Endothelial cell of umbilical vein (primary cell): ENCODE data around the gene ZNF565. TPM values are rescaled to one million over a fixed set of nuclear protein-coding genes. Genes with fewer than 3 reads are reported as not detected.
"Not testable (repeated sequence)": the region's sequence is repeated elsewhere in the genome, so short reads cannot be mapped to it uniquely, and the experiment has no call there.

Experiments used
- BruUV-seq: library from RNA; stranded (reverse); fragments of 400-500 nt; replicated peaks from 2 replicates; lab custom pipeline; 2021; lab: Mats Ljungman, UMichigan
- CTCF ChIA-PET: fragments of 300-600, 350-600 bp; sonication (Branson Sonifier 250); formaldehyde crosslinking; loops from one replicate; lab custom pipeline; 2021; ENCODE audit warnings: antibody characterized with exemption, inconsistent platforms; lab: Charles Lee
- POLR2A ChIA-PET: fragments of 300-600, 350-600 bp; sonication (Branson Sonifier 250); formaldehyde crosslinking; loops from one replicate; lab custom pipeline; 2021; ENCODE audit warnings: antibody characterized with exemption, inconsistent platforms; lab: Charles Lee
- DNase-seq: peaks from one replicate; pipeline ENCODE4 v3.0.0-alpha.2; 2011; ENCODE audit warnings: low read depth, low spot score
- FAIRE-seq: peaks from 2 replicates; lab custom pipeline; 2011; peaks lifted over from hg19 to GRCh38; lab: Jason Lieb, UNC
- H2AFZ ChIP-seq: 2 replicates; pipeline ENCODE4 v1.6.0; 2012; ENCODE audit warnings: low read depth, low read length, control low read depth, inconsistent platforms
- H3K27ac ChIP-seq: 2 replicates; pipeline ENCODE4 v1.5.1; 2011; ENCODE audit warnings: low read depth, mild to moderate bottlenecking, control low read depth, low read length, moderate library complexity; ENCODE audit not compliant: insufficient read depth
- H3K27me3 ChIP-seq, 2 experiments: 2 replicates each; pipeline versions ENCODE4 v1.6.0 to v1.6.1; 2011; ENCODE audit warnings: low read length in 2 of 2, mixed read lengths in 1 of 2; ENCODE audit not compliant: control insufficient read depth in 2 of 2, insufficient read depth in 2 of 2
- H3K36me3 ChIP-seq, 2 experiments: 2 replicates in 1 of 2; 3 replicates in 1 of 2; pipeline ENCODE4 v1.5.1; 2011; ENCODE audit warnings: low read length in 2 of 2, mild to moderate bottlenecking in 1 of 2, moderate library complexity in 1 of 2; ENCODE audit not compliant: control insufficient read depth in 2 of 2, insufficient read depth in 2 of 2; ENCODE audit errors: extremely low read depth in 1 of 2
- H3K4me1 ChIP-seq: 3 replicates; pipeline ENCODE4 v1.5.1; 2011; ENCODE audit warnings: mild to moderate bottlenecking, low read length; ENCODE audit not compliant: control insufficient read depth, insufficient read depth; ENCODE audit errors: extremely low read depth
- H3K4me2 ChIP-seq: 2 replicates; pipeline ENCODE4 v1.6.1; 2011; ENCODE audit warnings: low read length, control low read depth, mixed read lengths; ENCODE audit not compliant: insufficient read depth
- H3K4me3 ChIP-seq, 3 experiments: fragments of 200-600 bp in 1 of 3; sonication (generic), shearing (Covaris generic) in 1 of 3; replicated peaks in 1 of 3; 2 replicates each; pipeline ENCODE4 v1.5.1; 2011 to 2016; ENCODE audit warnings: control low read depth in 3 of 3, low read length in 3 of 3, mild to moderate bottlenecking in 2 of 3, inconsistent platforms in 1 of 3, low read depth in 1 of 3, moderate library complexity in 1 of 3; ENCODE audit not compliant: insufficient read depth in 1 of 3
- H3K79me2 ChIP-seq: 2 replicates; pipeline ENCODE4 v1.6.0; 2012; ENCODE audit warnings: low read length, inconsistent platforms; ENCODE audit not compliant: control insufficient read depth, insufficient read depth
- H3K9ac ChIP-seq: replicated peaks from 2 replicates; pipeline ENCODE3; 2011; ENCODE audit warnings: low read length, control low read depth; ENCODE audit not compliant: insufficient read depth; ENCODE audit errors: extremely low read depth
- H3K9me1 ChIP-seq: replicated peaks from 3 replicates; pipeline ENCODE4 v1.6.0; 2011; ENCODE audit warnings: mild to moderate bottlenecking, low read length; ENCODE audit not compliant: control insufficient read depth, insufficient read depth; ENCODE audit errors: extremely low read depth
- H3K9me3 ChIP-seq: replicated peaks from 2 replicates; pipeline ENCODE4 v1.5.1; 2012; ENCODE audit warnings: low read length, inconsistent platforms; ENCODE audit not compliant: control insufficient read depth, insufficient read depth
- H4K20me1 ChIP-seq: replicated peaks from 2 replicates; pipeline ENCODE3; 2011; ENCODE audit warnings: mild to moderate bottlenecking, low read length; ENCODE audit not compliant: control insufficient read depth, insufficient read depth; ENCODE audit errors: extremely low read depth
- EZH2 ChIP-seq: IDR thresholded peaks from 2 replicates; pipeline ENCODE4 v1.6.1; 2012; ENCODE audit warnings: borderline replicate concordance, low read depth, mild to moderate bottlenecking, moderate library complexity, low read length, inconsistent platforms; ENCODE audit not compliant: severe bottlenecking
- MYC ChIP-seq: IDR thresholded peaks from one replicate; pipeline ENCODE4 v1.6.1; 2011; ENCODE audit warnings: mild to moderate bottlenecking, low read depth, low read length
- POLR2AphosphoS5 ChIP-seq: IDR thresholded peaks from 2 replicates; pipeline ENCODE4 v1.6.1; 2012; ENCODE audit warnings: low read depth, mild to moderate bottlenecking, control low read depth, low read length, moderate library complexity; ENCODE audit not compliant: insufficient read depth
- dilution Hi-C: fragments of 300-500 bp; cut with MboI; formaldehyde crosslinking; loops from one replicate; pipeline ENCODE4 v1.15.0; 2019; ENCODE audit warnings: low sequenced_read_pairs; ENCODE audit not compliant: extremely low pct_ligation_motif_present
- intact Hi-C: fragments of 100-400 bp; cut with micrococcal nuclease; formaldehyde crosslinking; loops from one replicate; pipeline ENCODE4 v1.10.0; 2022
- polyA plus RNA-seq, 4 experiments: library from polyadenylated mRNA; depleted of rRNA in 3 of 4; stranded (reverse) in 3 of 4; unstranded in 1 of 4; fragments of >200 nt; gene quantifications; 2 replicates each; pipeline versions ENCODE4 v1.2.1 to v1.2.3, GENCODE V29; 2011 to 2012; ENCODE audit warnings: missing spikeins in 1 of 4
- total RNA-seq: library from RNA; stranded (reverse); gene quantifications from 2 replicates; pipeline ENCODE4 v1.2.3, GENCODE V29; 2021
- TF ChIP-seq, protein P1 (sequence below), 2 donors: IDR thresholded peaks; 1 replicate in 1 of 2; 2 replicates in 1 of 2; pipeline ENCODE4 v1.5.1; 2011; ENCODE audit warnings: low read length in 2 of 2, mild to moderate bottlenecking in 2 of 2, moderate library complexity in 2 of 2, control low read depth in 1 of 2, inconsistent platforms in 1 of 2, low read depth in 1 of 2; ENCODE audit not compliant: insufficient read depth in 1 of 2; ENCODE audit errors: extremely low read depth in 1 of 2

Gene ZNF565
- total and polyA plus RNA-seq, 2 donors (not counting 3 experiments of a cell fraction or from before 2014, with no cell fraction given), result 1.4 to 3.6 TPM

DNA sequence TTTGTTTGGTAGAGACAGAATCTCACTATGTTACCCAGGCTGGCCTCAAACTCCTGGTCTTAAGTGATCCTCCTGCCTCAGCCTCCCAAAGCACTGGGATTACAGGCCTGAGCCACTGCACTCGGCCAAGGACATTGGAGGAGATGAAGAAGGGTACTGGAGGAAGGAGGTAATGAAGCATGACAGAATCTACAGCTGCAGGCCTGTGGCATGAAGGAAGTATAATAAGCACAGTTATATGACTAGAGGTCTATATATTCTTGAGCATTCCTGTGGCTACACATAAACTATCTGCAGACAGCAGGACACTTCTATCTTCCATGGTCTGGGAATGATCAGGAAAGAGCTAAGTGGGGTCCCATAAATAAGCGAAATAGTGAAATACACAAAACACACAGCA, 18.2 kb downstream of the ZNF565 start:
- Histone ChIP-seq H3K36me3 (peaks cover 0 to 4% of the 10 kb centered on the region in 2 experiments), H3K27me3 (no peaks in the 10 kb centered on the region), H3K27ac (no peak overlapping the region), H3K4me1 (no peaks in the 10 kb centered on the region), H3K79me2 (no peaks in the 10 kb centered on the region), H4K20me1 (no peaks in the 10 kb centered on the region), H3K4me3 (no peak overlapping the region), H2AFZ (no peak overlapping the region), H3K9me3 (no peaks in the 10 kb centered on the region), H3K9ac (no peak overlapping the region), H3K4me2 (no peak overlapping the region), H3K9me1 (no peaks in the 10 kb centered on the region)
- intact Hi-C loops (no loop called here), dilution Hi-C loops (no loop called here)
- DNase-seq, result no peak
- ChIA-PET POLR2A (no interaction called here), CTCF (no interaction called here)
- BruUV-seq, result no TSS peak
- FAIRE-seq, result no peak
- TF ChIP-seq EZH2, result no peak
- no peak for TF ChIP-seq MYC
- no peak for TF ChIP-seq POLR2AphosphoS5
- TF ChIP-seq, protein P1, sequence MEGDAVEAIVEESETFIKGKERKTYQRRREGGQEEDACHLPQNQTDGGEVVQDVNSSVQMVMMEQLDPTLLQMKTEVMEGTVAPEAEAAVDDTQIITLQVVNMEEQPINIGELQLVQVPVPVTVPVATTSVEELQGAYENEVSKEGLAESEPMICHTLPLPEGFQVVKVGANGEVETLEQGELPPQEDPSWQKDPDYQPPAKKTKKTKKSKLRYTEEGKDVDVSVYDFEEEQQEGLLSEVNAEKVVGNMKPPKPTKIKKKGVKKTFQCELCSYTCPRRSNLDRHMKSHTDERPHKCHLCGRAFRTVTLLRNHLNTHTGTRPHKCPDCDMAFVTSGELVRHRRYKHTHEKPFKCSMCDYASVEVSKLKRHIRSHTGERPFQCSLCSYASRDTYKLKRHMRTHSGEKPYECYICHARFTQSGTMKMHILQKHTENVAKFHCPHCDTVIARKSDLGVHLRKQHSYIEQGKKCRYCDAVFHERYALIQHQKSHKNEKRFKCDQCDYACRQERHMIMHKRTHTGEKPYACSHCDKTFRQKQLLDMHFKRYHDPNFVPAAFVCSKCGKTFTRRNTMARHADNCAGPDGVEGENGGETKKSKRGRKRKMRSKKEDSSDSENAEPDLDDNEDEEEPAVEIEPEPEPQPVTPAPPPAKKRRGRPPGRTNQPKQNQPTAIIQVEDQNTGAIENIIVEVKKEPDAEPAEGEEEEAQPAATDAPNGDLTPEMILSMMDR (IDR thresholded peaks at IDR 0.05; ENCODE audit: extremely low read depth in 1 of 2, insufficient read depth in 1 of 2, low read depth in 1 of 2, low read length in 2 of 2), result no peak

DNA sequence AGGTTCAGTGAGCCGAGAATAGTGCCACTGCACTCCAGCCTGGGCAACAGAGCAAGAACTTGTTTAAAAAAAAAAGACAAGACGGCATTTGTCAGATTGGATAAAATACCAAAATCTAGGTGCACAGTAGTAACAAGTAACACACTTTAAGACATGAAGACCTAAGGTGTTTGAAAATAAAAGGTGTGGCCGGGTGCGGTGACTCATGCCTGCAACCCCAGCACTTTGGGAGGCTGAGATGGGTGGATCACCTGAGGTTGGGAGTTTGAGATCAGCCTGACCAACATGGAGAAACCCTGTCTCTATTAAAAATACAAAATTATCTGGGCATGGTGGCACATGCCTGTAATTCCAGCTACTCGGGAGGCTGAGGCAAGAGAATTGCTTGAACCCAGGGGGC, 27.7 kb downstream of the ZNF565 start:
- H3K79me2 ChIP-seq, H2AFZ ChIP-seq, DNase-seq, H3K4me1 ChIP-seq, H3K4me3 ChIP-seq, H3K27ac ChIP-seq, dilution Hi-C loops, H3K9me1 ChIP-seq, CTCF ChIA-PET, BruUV-seq, H3K36me3 ChIP-seq, H3K4me2 ChIP-seq, H4K20me1 ChIP-seq, POLR2A ChIA-PET, H3K9ac ChIP-seq, H3K9me3 ChIP-seq, FAIRE-seq, intact Hi-C loops, H3K27me3 ChIP-seq: not testable (repeated sequence)
